Measurements from ENCODE around the gene SSH2. TPM values are rescaled to one million over a fixed set of nuclear protein-coding genes. Genes with fewer than 3 reads are reported as not detected.
"Not testable (repeated sequence)": the region's sequence is repeated elsewhere in the genome, so short reads cannot be mapped to it uniquely, and the experiment has no call there.

SSH2 gene
- total RNA-seq, 4 donors from 2014 or later, result 14.7 to 33.6 (median 22.2) TPM

DNA sequence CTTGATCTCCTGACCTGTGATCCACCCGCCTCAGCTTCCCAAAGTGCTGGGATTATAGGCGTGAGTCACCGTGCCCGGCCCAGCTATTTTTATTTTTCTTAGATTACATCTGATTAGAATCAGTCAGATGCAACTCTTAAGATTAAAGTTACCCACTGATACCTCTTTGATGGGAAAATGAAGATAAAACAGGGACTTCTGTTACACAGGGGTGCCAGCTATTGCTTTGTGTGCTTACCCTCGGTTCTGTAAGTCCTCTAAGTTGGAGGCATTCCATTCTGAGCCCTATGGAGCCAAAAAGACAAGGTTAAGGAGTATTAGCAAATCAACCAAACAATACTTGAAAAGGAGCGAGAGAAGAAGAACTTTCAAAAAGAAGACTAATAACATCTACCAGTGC lies 274.7 kb downstream of the SSH2 start:
- no peak overlapping the region for H3K4me3 ChIP-seq
- H3K36me3 ChIP-seq, result peaks cover 22% of the 10 kb centered on the region
- no peak overlapping the region for H3K27ac ChIP-seq
- WGBS, result 92% methylated on average over 6 of the region's 6 CpGs
- DNase-seq (ENCODE audit: low spot score in 2 of 2), result no peak
- no peak for TF ChIP-seq EP300 (IDR thresholded peaks at IDR 0.05)
- no peak for TF ChIP-seq POLR2A (IDR thresholded peaks at IDR 0.05)
- TF ChIP-seq, protein P1, sequence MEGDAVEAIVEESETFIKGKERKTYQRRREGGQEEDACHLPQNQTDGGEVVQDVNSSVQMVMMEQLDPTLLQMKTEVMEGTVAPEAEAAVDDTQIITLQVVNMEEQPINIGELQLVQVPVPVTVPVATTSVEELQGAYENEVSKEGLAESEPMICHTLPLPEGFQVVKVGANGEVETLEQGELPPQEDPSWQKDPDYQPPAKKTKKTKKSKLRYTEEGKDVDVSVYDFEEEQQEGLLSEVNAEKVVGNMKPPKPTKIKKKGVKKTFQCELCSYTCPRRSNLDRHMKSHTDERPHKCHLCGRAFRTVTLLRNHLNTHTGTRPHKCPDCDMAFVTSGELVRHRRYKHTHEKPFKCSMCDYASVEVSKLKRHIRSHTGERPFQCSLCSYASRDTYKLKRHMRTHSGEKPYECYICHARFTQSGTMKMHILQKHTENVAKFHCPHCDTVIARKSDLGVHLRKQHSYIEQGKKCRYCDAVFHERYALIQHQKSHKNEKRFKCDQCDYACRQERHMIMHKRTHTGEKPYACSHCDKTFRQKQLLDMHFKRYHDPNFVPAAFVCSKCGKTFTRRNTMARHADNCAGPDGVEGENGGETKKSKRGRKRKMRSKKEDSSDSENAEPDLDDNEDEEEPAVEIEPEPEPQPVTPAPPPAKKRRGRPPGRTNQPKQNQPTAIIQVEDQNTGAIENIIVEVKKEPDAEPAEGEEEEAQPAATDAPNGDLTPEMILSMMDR (IDR thresholded peaks at IDR 0.05), result no peak
- no peak for TF ChIP-seq POLR2AphosphoS5 (IDR thresholded peaks at IDR 0.05)
- no peaks in the 10 kb centered on the region for H3K27me3 ChIP-seq
- H3K4me1 ChIP-seq, result no peaks in the 10 kb centered on the region
- H3K9me3 ChIP-seq, result no peaks in the 10 kb centered on the region

DNA sequence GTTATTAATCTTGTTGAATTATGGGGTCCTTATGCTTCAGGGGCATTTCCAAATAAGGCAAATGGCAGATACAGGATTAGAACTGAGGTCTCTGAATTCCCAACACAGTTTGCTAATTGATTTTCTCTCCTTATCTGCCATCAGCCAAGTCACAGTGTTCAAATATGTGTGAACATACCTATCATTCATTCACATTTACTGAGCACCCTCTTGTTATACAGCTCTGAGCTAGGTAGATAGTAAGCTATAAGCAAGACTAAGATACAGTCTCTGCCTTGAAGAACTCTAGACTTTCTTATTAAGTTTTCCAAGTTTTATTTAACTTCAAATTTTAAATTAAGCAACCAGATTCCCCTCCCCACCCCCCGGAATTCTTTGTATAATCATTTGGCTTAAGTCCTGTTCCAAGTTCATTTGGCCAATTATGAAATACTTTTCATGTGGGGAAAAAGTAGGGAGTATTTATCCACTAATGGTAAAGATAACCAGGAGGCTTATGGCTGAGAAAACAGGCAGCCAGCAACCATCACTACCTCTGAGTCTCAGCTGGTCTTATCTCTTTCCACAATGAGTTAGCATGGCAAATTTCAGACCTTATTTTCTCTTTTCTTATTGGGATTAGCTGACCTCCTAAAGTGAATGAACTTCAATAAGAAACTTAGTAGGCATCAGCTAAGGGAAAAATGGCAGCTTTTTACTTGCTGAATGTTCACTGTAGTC lies 275.9 kb downstream of the SSH2 start:
- DNase-seq (ENCODE audit: low spot score in 2 of 2), result no peak
- TF ChIP-seq POLR2A (IDR thresholded peaks at IDR 0.05), result no peak
- TF ChIP-seq, protein P1 (IDR thresholded peaks at IDR 0.05), result no peak
- TF ChIP-seq EP300 (IDR thresholded peaks at IDR 0.05), result no peak
- no peak for TF ChIP-seq POLR2AphosphoS5 (IDR thresholded peaks at IDR 0.05)
- Histone ChIP-seq H3K36me3 (peaks cover 22% of the 10 kb centered on the region), H3K27me3 (no peaks in the 10 kb centered on the region), H3K27ac (no peak overlapping the region), H3K9me3 (no peaks in the 10 kb centered on the region), H3K4me1 (no peaks in the 10 kb centered on the region), H3K4me3 (no peak overlapping the region)
- WGBS, result 55% methylated on average over 1 of the region's 1 CpG

DNA sequence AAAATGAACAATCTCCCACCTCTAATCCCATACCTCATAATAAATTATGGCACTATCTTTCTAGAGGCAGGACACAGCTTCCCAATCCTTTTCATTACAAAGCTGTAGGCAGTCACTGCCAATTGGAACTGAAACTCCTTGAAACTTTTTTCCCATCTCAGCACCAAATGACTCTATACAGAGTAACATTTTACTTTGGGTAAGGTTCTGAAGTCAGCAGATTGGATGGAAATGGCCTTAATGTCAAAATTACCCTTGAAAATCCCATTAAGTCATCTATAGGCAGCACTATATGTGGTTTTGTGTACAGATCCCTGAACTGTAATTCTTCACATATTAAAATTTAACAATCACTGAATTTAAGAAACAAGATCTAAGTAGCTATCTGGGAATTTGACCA lies 277.1 kb downstream of the SSH2 start:
- H3K4me3 ChIP-seq, result no peak overlapping the region
- TF ChIP-seq POLR2A (IDR thresholded peaks at IDR 0.05), result no peak
- no peak for TF ChIP-seq POLR2AphosphoS5 (IDR thresholded peaks at IDR 0.05)
- no peak for TF ChIP-seq EP300 (IDR thresholded peaks at IDR 0.05)
- TF ChIP-seq, protein P1 (IDR thresholded peaks at IDR 0.05), result no peak
- no peak for DNase-seq (ENCODE audit: low spot score in 2 of 2)
- peaks cover 23% of the 10 kb centered on the region for H3K36me3 ChIP-seq
- no peaks in the 10 kb centered on the region for H3K9me3 ChIP-seq
- H3K27ac ChIP-seq, result no peak overlapping the region
- no peaks in the 10 kb centered on the region for H3K27me3 ChIP-seq
- no peaks in the 10 kb centered on the region for H3K4me1 ChIP-seq

DNA sequence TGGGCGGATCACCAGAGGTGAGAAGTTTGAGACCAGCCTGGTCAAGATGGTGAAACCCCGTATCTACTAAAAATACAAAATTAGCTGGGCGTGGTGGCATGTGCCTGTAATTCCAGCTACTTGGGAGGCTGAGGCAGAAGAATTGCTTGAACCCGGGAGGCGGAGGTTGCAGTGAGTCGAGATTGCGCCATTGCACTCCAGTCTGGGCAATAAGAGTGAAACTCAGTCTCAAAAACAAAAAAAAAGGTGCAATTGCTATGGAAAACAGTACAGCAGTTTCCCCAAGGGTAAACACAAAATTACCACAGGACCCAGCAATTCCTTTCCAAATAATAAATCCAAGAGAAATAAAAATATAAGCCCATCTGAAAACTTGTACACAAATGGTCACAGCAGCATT lies 278.1 kb downstream of the SSH2 start:
- H3K4me1 ChIP-seq; H3K4me3 ChIP-seq; H3K27ac ChIP-seq; DNase-seq (ENCODE audit: low spot score in 2 of 2); H3K27me3 ChIP-seq; H3K9me3 ChIP-seq: not testable (repeated sequence)
- H3K36me3 ChIP-seq, result peaks cover 29% of the 10 kb centered on the region
- WGBS, result 90% methylated on average over 7 of the region's 7 CpGs

DNA sequence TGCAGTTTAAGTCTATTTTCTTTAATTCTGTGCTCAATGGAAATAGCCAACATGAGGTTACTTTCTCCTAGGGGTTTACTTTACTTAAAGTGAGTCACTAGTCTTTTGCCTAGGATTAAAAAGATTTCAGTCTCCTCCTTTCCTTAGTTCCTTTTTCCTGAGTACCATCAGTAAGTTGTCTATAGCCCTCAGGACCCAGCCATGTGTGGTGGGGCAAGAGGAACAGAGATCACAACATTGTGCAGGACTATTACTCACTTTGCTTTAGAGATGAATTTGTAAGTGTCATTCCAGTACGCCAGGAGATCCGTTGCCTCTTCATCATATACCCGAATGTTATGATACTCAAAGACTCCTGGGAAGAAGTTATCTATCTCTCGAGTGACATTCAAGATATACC lies 279.6 kb downstream of the SSH2 start:
- H3K27ac ChIP-seq, result no peak overlapping the region
- no peak overlapping the region for H3K4me3 ChIP-seq
- peaks cover 23% of the 10 kb centered on the region for H3K36me3 ChIP-seq
- no peaks in the 10 kb centered on the region for H3K27me3 ChIP-seq
- H3K4me1 ChIP-seq, result peaks cover 14% of the 10 kb centered on the region
- WGBS, result 94% methylated on average over 4 of the region's 4 CpGs
- H3K9me3 ChIP-seq, result no peaks in the 10 kb centered on the region
- no peak for DNase-seq (ENCODE audit: low spot score in 2 of 2)
- TF ChIP-seq, protein P1 (IDR thresholded peaks at IDR 0.05), result no peak
- TF ChIP-seq EP300 (IDR thresholded peaks at IDR 0.05) (no peak), POLR2AphosphoS5 (IDR thresholded peaks at IDR 0.05) (no peak), POLR2A (IDR thresholded peaks at IDR 0.05) (no peak)

DNA sequence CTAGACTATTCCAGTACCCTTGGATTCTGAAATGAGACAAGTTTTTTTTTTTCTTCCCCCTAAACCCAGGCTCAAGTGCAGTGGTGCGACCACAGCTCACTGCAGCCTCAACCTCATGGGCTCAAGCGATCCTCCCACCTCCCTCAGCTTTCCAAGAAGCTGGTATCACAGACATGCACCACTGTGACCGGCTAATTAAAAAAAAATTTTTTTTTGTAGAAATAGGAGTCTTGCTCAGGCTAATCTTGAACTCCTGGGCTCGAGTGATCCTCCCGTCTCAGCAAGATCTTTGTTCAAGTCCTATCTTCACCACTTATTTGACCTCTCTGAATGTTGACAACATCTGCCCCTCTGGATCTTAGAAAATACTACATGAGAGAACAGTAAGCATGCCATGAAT lies 280.7 kb downstream of the SSH2 start:
- DNase-seq (ENCODE audit: low spot score in 2 of 2), result no peak
- Histone ChIP-seq H3K4me1 (peaks cover 24% of the 10 kb centered on the region), H3K4me3 (no peak overlapping the region), H3K27ac (no peak overlapping the region), H3K9me3 (no peaks in the 10 kb centered on the region), H3K27me3 (no peaks in the 10 kb centered on the region), H3K36me3 (peaks cover 17% of the 10 kb centered on the region)
- TF ChIP-seq, protein P1 (IDR thresholded peaks at IDR 0.05), result no peak
- TF ChIP-seq POLR2AphosphoS5 (IDR thresholded peaks at IDR 0.05) (no peak), EP300 (IDR thresholded peaks at IDR 0.05) (no peak), POLR2A (IDR thresholded peaks at IDR 0.05) (no peak)
- 97% methylated on average over 5 of the region's 5 CpGs for WGBS
